ENCODE results near the gene ACSBG1.

The ACSBG1 gene

DNA sequence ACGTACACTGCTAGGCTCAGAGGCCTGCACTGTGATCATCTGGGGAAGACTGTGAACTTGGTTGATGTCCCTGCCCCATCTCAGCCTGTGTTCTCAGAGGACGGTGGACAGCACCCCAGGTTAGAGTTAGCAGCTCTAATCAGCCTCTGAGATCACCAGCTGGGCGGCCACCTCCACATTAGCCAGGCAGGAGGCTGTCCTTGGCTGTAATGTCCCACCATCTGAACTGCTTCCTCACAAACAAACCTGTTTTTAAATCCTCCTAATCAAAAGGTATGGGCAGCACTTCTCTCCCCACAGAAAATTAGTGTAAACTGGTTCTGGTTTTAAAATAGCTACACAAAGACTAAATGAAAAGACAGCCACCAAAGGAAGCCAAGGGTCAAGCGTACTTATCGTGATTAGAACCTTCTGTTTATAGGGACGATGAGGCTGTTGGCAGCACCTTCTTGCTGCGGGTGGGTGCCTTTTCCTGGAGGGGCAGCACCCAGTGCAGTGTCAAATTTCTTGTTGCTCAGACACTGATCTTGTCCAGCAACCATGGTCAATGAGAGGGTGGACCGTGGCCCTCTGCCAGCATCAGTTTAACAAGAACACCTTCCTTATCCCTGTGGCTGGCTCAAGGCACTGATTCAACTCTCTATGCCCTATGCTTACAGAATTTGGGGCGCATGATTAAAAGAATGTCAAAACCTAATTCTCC lies 24.6 kb downstream of the ACSBG1 start:
- H4K8ac ChIP-seq (ENCODE audit: low read depth, low read length) = no peak overlapping the region
- H3K23ac ChIP-seq (ENCODE audit: low read length) = no peak overlapping the region
- H3K9ac ChIP-seq (ENCODE audit: low read length) = no peak overlapping the region
- H4K5ac ChIP-seq (ENCODE audit: low read length) = no peak overlapping the region
- WGBS (ENCODE audit: extremely low coverage, insufficient coverage, low lambda C conversion rate) = no CpG with 5 or more reads among the region's 9 CpGs
- H3K4me1 ChIP-seq (ENCODE audit: control insufficient read depth, low read depth, low read length) = no peaks in the 10 kb centered on the region
- H3K18ac ChIP-seq (ENCODE audit: low read length) = no peak overlapping the region
- H2BK15ac ChIP-seq (replicated peaks; ENCODE audit: low read depth) = no peak overlapping the region
- H3K27me3 ChIP-seq (ENCODE audit: insufficient read depth, low read length, poor library complexity) = no peaks in the 10 kb centered on the region
- no peaks in the 10 kb centered on the region for H3K79me1 ChIP-seq (ENCODE audit: low read length)
- no peak overlapping the region for H2BK120ac ChIP-seq (ENCODE audit: low read depth, low read length)
- H3K4me2 ChIP-seq (ENCODE audit: low read length) = no peak overlapping the region
- no peak overlapping the region for H3K27ac ChIP-seq (ENCODE audit: low read depth, low read length)
- no peak for DNase-seq
- no peak overlapping the region for H3K4ac ChIP-seq (ENCODE audit: low read depth, low read length)
- no peak overlapping the region for H2AK5ac ChIP-seq (ENCODE audit: low read length)
- no peaks in the 10 kb centered on the region for H3K36me3 ChIP-seq (ENCODE audit: control insufficient read depth, insufficient read depth, low read length)
- H3K79me2 ChIP-seq (ENCODE audit: control insufficient read depth, insufficient read depth, low read length) = no peaks in the 10 kb centered on the region
- no peak overlapping the region for H3K56ac ChIP-seq (ENCODE audit: low read length)
- H3K4me3 ChIP-seq (ENCODE audit: low read length) = no peak overlapping the region
- H2BK5ac ChIP-seq (ENCODE audit: low read length) = no peak overlapping the region

GRCh38 chr15:78208887-78209645 lies 25.3 kb downstream of the ACSBG1 start:
- Histone ChIP-seq H2BK15ac (replicated peaks; ENCODE audit: low read depth) (no peak overlapping the region), H3K4me1 (ENCODE audit: control insufficient read depth, low read depth, low read length) (no peaks in the 10 kb centered on the region), H2AK5ac (ENCODE audit: low read length) (no peak overlapping the region), H3K18ac (ENCODE audit: low read length) (no peak overlapping the region), H3K4me2 (ENCODE audit: low read length) (no peak overlapping the region), H3K56ac (ENCODE audit: low read length) (no peak overlapping the region), H2BK120ac (ENCODE audit: low read depth, low read length) (no peak overlapping the region), H4K5ac (ENCODE audit: low read length) (no peak overlapping the region), H3K27me3 (ENCODE audit: insufficient read depth, low read length, poor library complexity) (no peaks in the 10 kb centered on the region), H2BK5ac (ENCODE audit: low read length) (no peak overlapping the region), H3K36me3 (ENCODE audit: control insufficient read depth, insufficient read depth, low read length) (no peaks in the 10 kb centered on the region), H3K23ac (ENCODE audit: low read length) (no peak overlapping the region), H3K4me3 (ENCODE audit: low read length) (no peak overlapping the region), H3K27ac (ENCODE audit: low read depth, low read length) (no peak overlapping the region), H4K8ac (ENCODE audit: low read depth, low read length) (no peak overlapping the region), H3K9ac (ENCODE audit: low read length) (no peak overlapping the region), H3K79me1 (ENCODE audit: low read length) (no peaks in the 10 kb centered on the region), H3K4ac (ENCODE audit: low read depth, low read length) (no peak overlapping the region), H3K79me2 (ENCODE audit: control insufficient read depth, insufficient read depth, low read length) (no peaks in the 10 kb centered on the region)
- no peak for DNase-seq
- WGBS (ENCODE audit: extremely low coverage, insufficient coverage, low lambda C conversion rate) = no CpG with 5 or more reads among the region's 20 CpGs

DNA sequence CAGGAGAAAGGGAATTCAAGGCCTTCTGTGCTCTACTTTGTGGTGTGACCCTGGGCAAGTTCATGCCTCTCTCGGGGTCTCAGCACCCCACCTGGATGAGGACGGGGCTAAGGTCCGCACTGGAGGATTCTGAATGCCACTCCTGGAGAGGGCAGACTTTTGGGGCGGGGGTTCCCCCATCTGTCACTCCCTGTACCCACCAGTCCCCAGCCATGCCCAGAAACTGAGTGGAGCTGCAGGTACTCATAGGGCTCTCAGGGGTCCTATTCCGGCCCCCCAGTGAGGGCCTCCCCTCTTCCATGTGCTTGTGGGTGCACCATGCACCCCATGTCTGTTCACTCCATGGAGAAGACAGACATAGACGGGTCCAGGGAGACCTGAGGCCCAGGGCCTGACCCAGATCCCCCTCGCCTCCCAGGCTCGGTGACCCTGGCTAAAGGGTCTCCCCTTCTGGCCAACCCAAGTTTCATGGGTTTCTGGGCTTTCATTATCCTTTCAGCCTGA lies 26.0 kb downstream of the ACSBG1 start:
- H2BK120ac ChIP-seq (ENCODE audit: low read depth, low read length) = no peak overlapping the region
- H3K4me3 ChIP-seq (ENCODE audit: low read length) = no peak overlapping the region
- no peaks in the 10 kb centered on the region for H3K27me3 ChIP-seq (ENCODE audit: insufficient read depth, low read length, poor library complexity)
- H3K79me2 ChIP-seq (ENCODE audit: control insufficient read depth, insufficient read depth, low read length) = no peaks in the 10 kb centered on the region
- H3K27ac ChIP-seq (ENCODE audit: low read depth, low read length) = no peak overlapping the region
- no peak overlapping the region for H4K5ac ChIP-seq (ENCODE audit: low read length)
- no peak overlapping the region for H3K4ac ChIP-seq (ENCODE audit: low read depth, low read length)
- H3K56ac ChIP-seq (ENCODE audit: low read length) = no peak overlapping the region
- H4K8ac ChIP-seq (ENCODE audit: low read depth, low read length) = no peak overlapping the region
- DNase-seq = no peak
- no peak overlapping the region for H3K9ac ChIP-seq (ENCODE audit: low read length)
- H3K79me1 ChIP-seq (ENCODE audit: low read length) = no peaks in the 10 kb centered on the region
- no peak overlapping the region for H2BK5ac ChIP-seq (ENCODE audit: low read length)
- H2AK5ac ChIP-seq (ENCODE audit: low read length) = no peak overlapping the region
- no peak overlapping the region for H2BK15ac ChIP-seq (replicated peaks; ENCODE audit: low read depth)
- no peaks in the 10 kb centered on the region for H3K36me3 ChIP-seq (ENCODE audit: control insufficient read depth, insufficient read depth, low read length)
- no peak overlapping the region for H3K4me2 ChIP-seq (ENCODE audit: low read length)
- no peak overlapping the region for H3K18ac ChIP-seq (ENCODE audit: low read length)
- H3K4me1 ChIP-seq (ENCODE audit: control insufficient read depth, low read depth, low read length) = no peaks in the 10 kb centered on the region
- H3K23ac ChIP-seq (ENCODE audit: low read length) = no peak overlapping the region
- WGBS (ENCODE audit: extremely low coverage, insufficient coverage, low lambda C conversion rate) = no CpG with 5 or more reads among the region's 8 CpGs

DNA sequence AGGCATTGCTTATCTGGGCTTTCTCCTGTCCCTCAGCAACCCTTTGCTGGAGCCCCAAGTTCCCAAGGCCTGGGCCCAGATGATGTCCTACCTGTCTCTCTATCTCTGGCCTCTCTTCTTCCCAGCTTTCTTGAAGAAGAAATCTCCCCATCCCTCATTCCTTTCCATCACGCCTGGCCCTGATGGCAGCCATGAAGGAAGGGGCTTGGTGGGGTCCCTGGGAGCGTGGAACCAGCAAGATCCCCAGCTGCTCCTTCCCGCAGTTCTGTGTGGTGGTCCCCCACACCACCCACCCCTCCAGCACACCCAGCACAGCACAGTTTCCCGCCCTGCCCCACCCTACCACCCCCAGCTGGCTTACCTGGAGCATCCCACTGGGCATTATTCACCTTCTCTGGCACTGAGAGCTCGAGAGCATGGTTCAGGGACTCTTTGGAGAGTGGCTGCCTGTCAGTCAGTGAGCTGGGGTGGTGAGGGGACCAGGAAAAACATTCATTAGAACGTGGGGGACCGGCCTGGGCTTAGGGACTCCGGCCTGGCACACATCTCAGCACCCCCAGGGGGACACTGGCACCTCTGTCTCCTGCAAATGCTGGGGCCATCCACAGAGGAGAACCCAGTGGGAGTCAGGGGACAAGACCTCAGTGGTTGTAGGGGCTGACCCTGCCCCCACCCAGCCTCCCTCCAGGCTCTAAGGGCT lies 26.6 kb downstream of the ACSBG1 start:
- no peak overlapping the region for H2BK120ac ChIP-seq (ENCODE audit: low read depth, low read length)
- no peak overlapping the region for H3K9ac ChIP-seq (ENCODE audit: low read length)
- no peak overlapping the region for H3K4me2 ChIP-seq (ENCODE audit: low read length)
- DNase-seq = no peak
- no peak overlapping the region for H3K18ac ChIP-seq (ENCODE audit: low read length)
- WGBS (ENCODE audit: extremely low coverage, insufficient coverage, low lambda C conversion rate) = no CpG with 5 or more reads among the region's 8 CpGs
- no peaks in the 10 kb centered on the region for H3K27me3 ChIP-seq (ENCODE audit: insufficient read depth, low read length, poor library complexity)
- no peak overlapping the region for H2BK5ac ChIP-seq (ENCODE audit: low read length)
- H2BK15ac ChIP-seq (replicated peaks; ENCODE audit: low read depth) = no peak overlapping the region
- H2AK5ac ChIP-seq (ENCODE audit: low read length) = no peak overlapping the region
- H3K4me3 ChIP-seq (ENCODE audit: low read length) = no peak overlapping the region
- no peak overlapping the region for H3K56ac ChIP-seq (ENCODE audit: low read length)
- H3K4me1 ChIP-seq (ENCODE audit: control insufficient read depth, low read depth, low read length) = no peaks in the 10 kb centered on the region
- no peak overlapping the region for H3K4ac ChIP-seq (ENCODE audit: low read depth, low read length)
- no peak overlapping the region for H3K23ac ChIP-seq (ENCODE audit: low read length)
- no peaks in the 10 kb centered on the region for H3K79me1 ChIP-seq (ENCODE audit: low read length)
- no peak overlapping the region for H4K5ac ChIP-seq (ENCODE audit: low read length)
- no peak overlapping the region for H4K8ac ChIP-seq (ENCODE audit: low read depth, low read length)
- H3K36me3 ChIP-seq (ENCODE audit: control insufficient read depth, insufficient read depth, low read length) = no peaks in the 10 kb centered on the region
- H3K27ac ChIP-seq (ENCODE audit: low read depth, low read length) = no peak overlapping the region
- H3K79me2 ChIP-seq (ENCODE audit: control insufficient read depth, insufficient read depth, low read length) = no peaks in the 10 kb centered on the region

DNA sequence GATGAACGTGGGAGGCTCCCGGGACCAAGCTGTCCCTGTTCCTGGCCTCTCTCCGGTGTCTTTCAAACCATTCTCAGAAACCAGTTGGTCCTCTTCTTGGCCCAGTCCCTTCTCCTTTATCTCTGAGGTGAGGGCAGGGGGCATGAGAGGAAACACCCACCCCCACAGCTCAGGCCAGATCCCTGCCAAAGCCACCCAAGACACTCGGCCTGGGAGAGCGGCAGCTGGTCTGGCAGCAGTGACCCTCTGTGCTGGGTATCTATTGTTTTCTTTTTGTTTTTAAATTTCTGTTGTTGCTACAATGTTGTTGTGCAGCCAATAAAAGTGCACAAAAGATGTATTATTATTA lies 27.3 kb downstream of the ACSBG1 start:
- Histone ChIP-seq H3K4ac (ENCODE audit: low read depth, low read length) (no peak overlapping the region), H3K18ac (ENCODE audit: low read length) (no peak overlapping the region), H3K79me1 (ENCODE audit: low read length) (no peaks in the 10 kb centered on the region), H3K27me3 (ENCODE audit: insufficient read depth, low read length, poor library complexity) (no peaks in the 10 kb centered on the region), H3K4me2 (ENCODE audit: low read length) (no peak overlapping the region), H3K9ac (ENCODE audit: low read length) (no peak overlapping the region), H3K79me2 (ENCODE audit: control insufficient read depth, insufficient read depth, low read length) (no peaks in the 10 kb centered on the region), H2BK15ac (replicated peaks; ENCODE audit: low read depth) (no peak overlapping the region), H2BK120ac (ENCODE audit: low read depth, low read length) (no peak overlapping the region), H4K8ac (ENCODE audit: low read depth, low read length) (no peak overlapping the region), H3K27ac (ENCODE audit: low read depth, low read length) (no peak overlapping the region), H3K36me3 (ENCODE audit: control insufficient read depth, insufficient read depth, low read length) (no peaks in the 10 kb centered on the region), H3K4me1 (ENCODE audit: control insufficient read depth, low read depth, low read length) (no peaks in the 10 kb centered on the region), H3K4me3 (ENCODE audit: low read length) (no peak overlapping the region), H2AK5ac (ENCODE audit: low read length) (no peak overlapping the region), H2BK5ac (ENCODE audit: low read length) (no peak overlapping the region), H3K56ac (ENCODE audit: low read length) (no peak overlapping the region), H4K5ac (ENCODE audit: low read length) (no peak overlapping the region), H3K23ac (ENCODE audit: low read length) (no peak overlapping the region)
- DNase-seq = no peak
- no CpG with 5 or more reads among the region's 5 CpGs for WGBS (ENCODE audit: extremely low coverage, insufficient coverage, low lambda C conversion rate)
